Liver (tissue), 9 donors: ENCODE measurements around the gene PTBP3. TPM values are rescaled to one million over a fixed set of nuclear protein-coding genes. Genes with fewer than 3 reads are reported as not detected.

Source experiments
- DNase-seq: peaks from one replicate; pipeline ENCODE4 v3.0.0-alpha.2; 2017; ENCODE audit warnings: low spot score
- H3K27ac ChIP-seq, 2 donors: one replicate each; pipeline ENCODE4 v1.7.0; 2013; ENCODE audit warnings: inconsistent platforms in 2 of 2, low read length in 2 of 2, control low read depth in 1 of 2, low read depth in 1 of 2, mild to moderate bottlenecking in 1 of 2
- H3K27me3 ChIP-seq, 4 donors: one replicate each; pipeline versions ENCODE4 v1.6.1 to v1.7.0; 2013; ENCODE audit warnings: low read length in 3 of 4, inconsistent platforms in 1 of 4, mild to moderate bottlenecking in 1 of 4, moderate library complexity in 1 of 4; ENCODE audit not compliant: control insufficient read depth in 4 of 4, insufficient read depth in 4 of 4
- H3K36me3 ChIP-seq, 4 donors: one replicate each; pipeline versions ENCODE4 v1.6.1 to v1.7.0; 2013; ENCODE audit warnings: low read length in 3 of 4, mild to moderate bottlenecking in 3 of 4, low read depth in 1 of 4, moderate library complexity in 1 of 4; ENCODE audit not compliant: control insufficient read depth in 4 of 4, insufficient read depth in 3 of 4
- H3K4me1 ChIP-seq, 4 donors: one replicate each; pipeline versions ENCODE4 v1.6.1 to v1.7.0; 2013; ENCODE audit warnings: low read length in 3 of 4, mild to moderate bottlenecking in 3 of 4, moderate library complexity in 1 of 4; ENCODE audit not compliant: control insufficient read depth in 4 of 4, insufficient read depth in 4 of 4
- H3K4me3 ChIP-seq, 3 donors: one replicate each; pipeline versions ENCODE4 v1.6.1 to v1.7.0; 2013; ENCODE audit warnings: low read length in 3 of 3, control low read depth in 1 of 3, low read depth in 1 of 3, mild to moderate bottlenecking in 1 of 3
- H3K9ac ChIP-seq, 2 donors: one replicate each; pipeline ENCODE4 v1.7.0; 2013; ENCODE audit warnings: low read length in 2 of 2, mild to moderate bottlenecking in 2 of 2, moderate library complexity in 2 of 2, control low read depth in 1 of 2, low read depth in 1 of 2
- H3K9me3 ChIP-seq, 4 donors: one replicate each; pipeline versions ENCODE4 v1.6.1 to v1.7.0; 2013; ENCODE audit warnings: low read length in 3 of 4; ENCODE audit not compliant: control insufficient read depth in 4 of 4
- ATF3 ChIP-seq: IDR thresholded peaks from 2 replicates; pipeline ENCODE4 v1.6.1; 2016; ENCODE audit warnings: antibody characterized with exemption
- EGR1 ChIP-seq, 2 donors: IDR thresholded peaks; 2 replicates each; pipeline ENCODE4 v1.6.1; 2016 to 2018; ENCODE audit warnings: antibody characterized with exemption in 2 of 2, low read depth in 2 of 2
- FOXA1 ChIP-seq: IDR thresholded peaks from 2 replicates; pipeline ENCODE4 v1.6.1; 2016; ENCODE audit warnings: antibody characterized with exemption
- FOXA2 ChIP-seq: IDR thresholded peaks from 2 replicates; pipeline ENCODE4 v1.6.1; 2016; ENCODE audit warnings: antibody characterized with exemption
- GABPA ChIP-seq, 2 donors: IDR thresholded peaks in 1 of 2; conservative IDR thresholded peaks in 1 of 2; 2 replicates each; pipeline ENCODE4 v1.6.1; 2016; ENCODE audit warnings: antibody characterized with exemption in 2 of 2, mild to moderate bottlenecking in 1 of 2, moderate library complexity in 1 of 2
- HNF4A ChIP-seq, 2 donors: conservative IDR thresholded peaks; 2 replicates each; pipeline ENCODE4 v1.6.1; 2016; ENCODE audit warnings: antibody characterized with exemption in 2 of 2, mild to moderate bottlenecking in 2 of 2
- JUND ChIP-seq, 2 donors: IDR thresholded peaks; 2 replicates each; pipeline ENCODE4 v1.6.1; 2016; ENCODE audit warnings: antibody characterized with exemption in 2 of 2
- MAX ChIP-seq: IDR thresholded peaks from 2 replicates; pipeline ENCODE4 v1.6.1; 2016; ENCODE audit warnings: antibody characterized with exemption
- NR2F2 ChIP-seq: IDR thresholded peaks from 2 replicates; pipeline ENCODE4 v1.6.1; 2016; ENCODE audit warnings: antibody characterized with exemption
- RAD21 ChIP-seq, 2 donors: IDR thresholded peaks; 2 replicates each; pipeline ENCODE4 v1.6.1; 2016; ENCODE audit warnings: antibody characterized with exemption in 2 of 2, mild to moderate bottlenecking in 2 of 2
- SP1 ChIP-seq: IDR thresholded peaks from 2 replicates; pipeline ENCODE4 v1.6.1; 2018; ENCODE audit warnings: antibody characterized with exemption, mild to moderate bottlenecking
- TAF1 ChIP-seq: conservative IDR thresholded peaks from 2 replicates; pipeline ENCODE4 v1.6.1; 2016; ENCODE audit warnings: antibody characterized with exemption, mild to moderate bottlenecking
- YY1 ChIP-seq: IDR thresholded peaks from 2 replicates; pipeline ENCODE4 v1.6.1; 2016; ENCODE audit warnings: antibody characterized with exemption, mild to moderate bottlenecking
- ZBTB33 ChIP-seq: IDR thresholded peaks from 2 replicates; pipeline ENCODE4 v1.6.1; 2016; ENCODE audit warnings: antibody characterized with exemption
- WGBS: extraction: QIAGEN DNeasy Blood & Tissue Kit; methylation state at CpG from one replicate; pipeline ENCODE4 v1.1.7; 2013; 5-methylcytosine and 5-hydroxymethylcytosine counted together
- polyA plus RNA-seq, 2 donors: library from polyadenylated mRNA; stranded (reverse) in 1 of 2; unstranded in 1 of 2; fragments of 200-250 nt in 1 of 2; fragments of >200 nt in 1 of 2; fragmentation: Nextera tagmentation in 1 of 2; extraction: Ambion mirVana in 1 of 2; gene quantifications; one replicate each; pipeline versions ENCODE4 v1.2.1 to v1.2.3, GENCODE V29; 2013 to 2015
- total RNA-seq, 2 donors: library from RNA; depleted of rRNA; stranded (reverse); fragments of >200 nt; gene quantifications; one replicate each; pipeline ENCODE4 v1.2.3, GENCODE V29; 2014
- TF ChIP-seq, protein P1 (sequence below): IDR thresholded peaks from 2 replicates; pipeline ENCODE4 v1.6.1; 2016; ENCODE audit warnings: antibody characterized with exemption, mild to moderate bottlenecking
- donor health status: healthy.
- donor health status: healthy.
- donor health status: healthy.
- donor health status: healthy.
- donor health status: healthy.

PTBP3 gene
- total and polyA plus RNA-seq, 4 donors = 4.3 to 34.1 (median 9.2) TPM

- no peak overlapping the region for H3K9ac ChIP-seq
- H3K36me3 ChIP-seq = peaks cover 0 to 5% (median 0%) of the 10 kb centered on the region in 4 donors
- WGBS = 92% methylated on average over 2 of the region's 2 CpGs
- no peak for DNase-seq
- no peaks in the 10 kb centered on the region for H3K4me1 ChIP-seq
- H3K27me3 ChIP-seq = no peaks in the 10 kb centered on the region
- H3K9me3 ChIP-seq = peaks cover 0 to 4% (median 0%) of the 10 kb centered on the region in 4 donors
- TF ChIP-seq NR2F2 = no peak
- TF ChIP-seq ZBTB33 = no peak
- no peak for TF ChIP-seq TAF1
- no peak for TF ChIP-seq YY1
- no peak for TF ChIP-seq RAD21 (IDR thresholded peaks at IDR 0.05)
- TF ChIP-seq MAX = no peak
- no peak for TF ChIP-seq JUND (IDR thresholded peaks at IDR 0.05)
- TF ChIP-seq, protein P1, sequence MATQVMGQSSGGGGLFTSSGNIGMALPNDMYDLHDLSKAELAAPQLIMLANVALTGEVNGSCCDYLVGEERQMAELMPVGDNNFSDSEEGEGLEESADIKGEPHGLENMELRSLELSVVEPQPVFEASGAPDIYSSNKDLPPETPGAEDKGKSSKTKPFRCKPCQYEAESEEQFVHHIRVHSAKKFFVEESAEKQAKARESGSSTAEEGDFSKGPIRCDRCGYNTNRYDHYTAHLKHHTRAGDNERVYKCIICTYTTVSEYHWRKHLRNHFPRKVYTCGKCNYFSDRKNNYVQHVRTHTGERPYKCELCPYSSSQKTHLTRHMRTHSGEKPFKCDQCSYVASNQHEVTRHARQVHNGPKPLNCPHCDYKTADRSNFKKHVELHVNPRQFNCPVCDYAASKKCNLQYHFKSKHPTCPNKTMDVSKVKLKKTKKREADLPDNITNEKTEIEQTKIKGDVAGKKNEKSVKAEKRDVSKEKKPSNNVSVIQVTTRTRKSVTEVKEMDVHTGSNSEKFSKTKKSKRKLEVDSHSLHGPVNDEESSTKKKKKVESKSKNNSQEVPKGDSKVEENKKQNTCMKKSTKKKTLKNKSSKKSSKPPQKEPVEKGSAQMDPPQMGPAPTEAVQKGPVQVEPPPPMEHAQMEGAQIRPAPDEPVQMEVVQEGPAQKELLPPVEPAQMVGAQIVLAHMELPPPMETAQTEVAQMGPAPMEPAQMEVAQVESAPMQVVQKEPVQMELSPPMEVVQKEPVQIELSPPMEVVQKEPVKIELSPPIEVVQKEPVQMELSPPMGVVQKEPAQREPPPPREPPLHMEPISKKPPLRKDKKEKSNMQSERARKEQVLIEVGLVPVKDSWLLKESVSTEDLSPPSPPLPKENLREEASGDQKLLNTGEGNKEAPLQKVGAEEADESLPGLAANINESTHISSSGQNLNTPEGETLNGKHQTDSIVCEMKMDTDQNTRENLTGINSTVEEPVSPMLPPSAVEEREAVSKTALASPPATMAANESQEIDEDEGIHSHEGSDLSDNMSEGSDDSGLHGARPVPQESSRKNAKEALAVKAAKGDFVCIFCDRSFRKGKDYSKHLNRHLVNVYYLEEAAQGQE = no peak
- no peak for TF ChIP-seq FOXA2
- TF ChIP-seq SP1 = no peak
- TF ChIP-seq GABPA (IDR thresholded peaks at IDR 0.05 in 1 of 2, conservative IDR thresholded peaks at IDR 0.05 in 1 of 2) = no peak
- no peak for TF ChIP-seq FOXA1
- H3K4me3 ChIP-seq = no peak overlapping the region
- H3K27ac ChIP-seq = no peak overlapping the region
Observed at GRCh38 chr9:112203536-112203935, 129.9 kb downstream of the PTBP3 start.

- TF ChIP-seq JUND (IDR thresholded peaks at IDR 0.05) (no peak), FOXA2 (no peak), ATF3 (no peak), MAX (no peak), EGR1 (IDR thresholded peaks at IDR 0.05; ENCODE audit: low read depth in 2 of 2) (no peak), HNF4A (conservative IDR thresholded peaks at IDR 0.05) (no peak), TAF1 (no peak), ZBTB33 (no peak), FOXA1 (no peak)
- TF ChIP-seq, protein P1 = no peak
- no peaks in the 10 kb centered on the region for H3K4me1 ChIP-seq
- no peak overlapping the region for H3K4me3 ChIP-seq
- no peak overlapping the region for H3K27ac ChIP-seq
- H3K27me3 ChIP-seq = no peaks in the 10 kb centered on the region
- H3K9me3 ChIP-seq = no peaks in the 10 kb centered on the region
- no peaks in the 10 kb centered on the region for H3K36me3 ChIP-seq
- no peak for DNase-seq
- WGBS = 92% methylated on average over 5 of the region's 5 CpGs
- H3K9ac ChIP-seq = no peak overlapping the region
Observed at GRCh38 chr9:112200711-112201110, 132.7 kb downstream of the PTBP3 start.
